IMR-90 (cell line): ENCODE measurements around the gene PSMA7. TPM values are rescaled to one million over a fixed set of nuclear protein-coding genes. Genes with fewer than 3 reads are reported as not detected.

Experiments used
- MAFK ChIP-seq: IDR thresholded peaks from 2 replicates; pipeline ENCODE4 v1.6.1; 2012; ENCODE audit warnings: low read depth, low read length, improper control_type of control experiment
- NFE2L2 ChIP-seq: fragments of 150-350 bp; IDR thresholded peaks from 2 replicates; pipeline ENCODE4 v1.6.1; 2016; ENCODE audit warnings: low read depth, mild to moderate bottlenecking, low read length
- polyA plus RNA-seq, 3 experiments: library from polyadenylated mRNA; depleted of rRNA; stranded (reverse); fragments of >200 nt; gene quantifications; 2 replicates each; pipeline ENCODE4 v1.2.3, GENCODE V29; 2012; ENCODE audit warnings: low replicate concordance in 1 of 3
- total RNA-seq: library from RNA; depleted of rRNA; stranded (reverse); fragments of >200 nt; gene quantifications from 2 replicates; pipeline ENCODE4 v1.2.3, GENCODE V29; 2012
- TF ChIP-seq, protein P1 (sequence below): fragments of 150-350 bp; IDR thresholded peaks from 2 replicates; pipeline ENCODE4 v1.6.1; 2016; ENCODE audit warnings: low read depth, mild to moderate bottlenecking, low read length, moderate library complexity, borderline replicate concordance
- TF ChIP-seq, protein P2 (sequence below): fragments of 150-350 bp; IDR thresholded peaks from 2 replicates; pipeline ENCODE4 v1.6.1; 2017; ENCODE audit warnings: mild to moderate bottlenecking, antibody characterized with exemption, low read length, low read depth

PSMA7 gene
- total and polyA plus RNA-seq, 2 of the 4 experiments (the other 2 are of a cell fraction), result 417 to 458 TPM

DNA sequence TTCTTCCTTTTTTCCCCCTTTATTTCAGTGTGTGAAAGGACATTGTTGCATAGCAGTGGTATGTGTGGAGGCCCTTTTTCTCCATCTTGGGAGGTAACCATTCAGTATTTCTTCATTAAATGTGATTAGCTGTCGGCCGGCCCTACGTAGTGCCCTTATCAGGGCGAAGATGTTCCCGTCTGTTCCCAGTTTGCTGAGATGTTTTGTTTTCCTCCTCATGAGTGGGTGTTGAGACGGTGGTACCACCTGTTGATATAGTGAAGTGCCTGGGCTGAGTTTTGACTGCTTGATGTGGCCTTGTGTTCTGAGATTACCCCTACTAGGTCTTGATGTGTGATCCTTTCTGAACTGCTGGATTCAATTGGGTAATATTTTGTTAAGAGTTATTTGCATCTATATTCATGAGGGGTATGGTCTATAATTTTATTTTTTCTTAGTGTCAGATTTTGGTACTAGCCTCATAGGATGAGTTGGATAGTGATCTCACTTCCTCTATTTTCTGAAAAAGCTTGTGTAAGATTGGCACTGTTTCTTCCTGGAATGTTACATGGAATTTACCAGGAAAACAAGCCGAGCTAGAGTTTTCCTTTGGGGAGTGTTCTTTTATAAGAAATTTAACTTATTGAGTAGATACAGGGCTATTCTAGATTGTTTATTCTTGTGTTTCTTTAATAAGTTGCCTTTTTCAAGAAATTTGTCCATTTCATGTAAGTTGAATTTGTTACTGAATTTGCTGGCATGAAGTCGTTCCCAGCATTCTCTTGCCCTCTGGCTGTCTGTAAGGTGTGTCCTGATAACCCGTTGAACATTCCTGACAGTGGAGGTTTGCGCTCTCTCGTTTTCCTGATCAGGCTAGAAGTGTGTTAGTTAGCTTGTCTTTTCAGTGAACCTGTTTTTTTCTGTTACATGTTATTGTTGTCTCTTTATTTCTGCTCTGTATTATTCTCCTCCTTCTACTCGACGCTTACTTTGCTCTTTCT lies 44.0 kb upstream of the PSMA7 start (continued):
- TF ChIP-seq, protein P1, sequence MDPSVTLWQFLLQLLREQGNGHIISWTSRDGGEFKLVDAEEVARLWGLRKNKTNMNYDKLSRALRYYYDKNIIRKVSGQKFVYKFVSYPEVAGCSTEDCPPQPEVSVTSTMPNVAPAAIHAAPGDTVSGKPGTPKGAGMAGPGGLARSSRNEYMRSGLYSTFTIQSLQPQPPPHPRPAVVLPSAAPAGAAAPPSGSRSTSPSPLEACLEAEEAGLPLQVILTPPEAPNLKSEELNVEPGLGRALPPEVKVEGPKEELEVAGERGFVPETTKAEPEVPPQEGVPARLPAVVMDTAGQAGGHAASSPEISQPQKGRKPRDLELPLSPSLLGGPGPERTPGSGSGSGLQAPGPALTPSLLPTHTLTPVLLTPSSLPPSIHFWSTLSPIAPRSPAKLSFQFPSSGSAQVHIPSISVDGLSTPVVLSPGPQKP, result no peak
- TF ChIP-seq NFE2L2, result no peak
- TF ChIP-seq, protein P2, sequence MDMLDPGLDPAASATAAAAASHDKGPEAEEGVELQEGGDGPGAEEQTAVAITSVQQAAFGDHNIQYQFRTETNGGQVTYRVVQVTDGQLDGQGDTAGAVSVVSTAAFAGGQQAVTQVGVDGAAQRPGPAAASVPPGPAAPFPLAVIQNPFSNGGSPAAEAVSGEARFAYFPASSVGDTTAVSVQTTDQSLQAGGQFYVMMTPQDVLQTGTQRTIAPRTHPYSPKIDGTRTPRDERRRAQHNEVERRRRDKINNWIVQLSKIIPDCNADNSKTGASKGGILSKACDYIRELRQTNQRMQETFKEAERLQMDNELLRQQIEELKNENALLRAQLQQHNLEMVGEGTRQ, result no peak
- no peak for TF ChIP-seq MAFK
